Fibroblast of the aortic adventitia (primary cell): ENCODE measurements around the gene CCT2. TPM values are rescaled to one million over a fixed set of nuclear protein-coding genes. Genes with fewer than 3 reads are reported as not detected.
A peak's percentile ranks its signal among the peaks of the same experiment; 100 is the strongest.

ENCODE experiments used
- DNase-seq: peaks from one replicate; pipeline ENCODE4 v3.0.0-alpha.2; 2010; ENCODE audit warnings: low read depth
- H3K4me3 ChIP-seq: 2 replicates; pipeline ENCODE4 v1.5.1; 2011; ENCODE audit warnings: low read depth, mild to moderate bottlenecking, control low read depth, low read length, moderate library complexity
- CTCF ChIP-seq: IDR thresholded peaks from 2 replicates; pipeline ENCODE4 v1.5.1; 2011; ENCODE audit warnings: mild to moderate bottlenecking, low read length, control low read depth, inconsistent platforms; ENCODE audit not compliant: insufficient read depth
- total RNA-seq: library from RNA; depleted of rRNA; stranded (reverse); fragments of >200 nt; gene quantifications from 2 replicates; pipeline ENCODE4 v1.2.3, GENCODE V29; 2012; ENCODE audit warnings: low replicate concordance

The CCT2 gene
- total RNA-seq, 1 donor = 228 TPM

GRCh38 chr12:69569236-69569635, 16.0 kb upstream of the CCT2 start:
- no peak for TF ChIP-seq CTCF
- DNase-seq = peak; percentile 23
- H3K4me3 ChIP-seq = no peak overlapping the region

DNA sequence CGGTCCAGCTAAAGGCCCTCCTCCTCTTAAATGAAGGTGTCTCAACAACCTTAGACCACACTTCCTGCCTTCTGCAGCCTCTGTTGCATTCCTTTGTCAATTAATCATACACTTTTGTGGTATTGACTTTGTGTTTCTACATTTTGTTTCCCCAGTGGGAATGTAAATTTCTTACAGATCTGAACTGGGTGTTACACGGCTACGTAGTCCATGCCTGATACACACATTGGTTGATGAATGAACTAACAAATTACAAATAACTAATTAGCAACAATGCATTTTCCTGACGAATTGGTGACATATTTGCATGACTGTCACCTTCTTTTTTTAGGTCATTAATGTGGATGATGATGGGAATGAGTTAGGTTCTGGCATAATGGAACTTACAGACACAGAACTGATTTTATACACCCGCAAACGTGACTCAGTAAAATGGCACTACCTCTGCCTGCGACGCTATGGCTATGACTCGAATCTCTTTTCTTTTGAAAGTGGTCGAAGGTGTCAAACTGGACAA, 15.2 kb upstream of the CCT2 start:
- TF ChIP-seq CTCF = no peak
- no peak for DNase-seq
- no peak overlapping the region for H3K4me3 ChIP-seq

DNA sequence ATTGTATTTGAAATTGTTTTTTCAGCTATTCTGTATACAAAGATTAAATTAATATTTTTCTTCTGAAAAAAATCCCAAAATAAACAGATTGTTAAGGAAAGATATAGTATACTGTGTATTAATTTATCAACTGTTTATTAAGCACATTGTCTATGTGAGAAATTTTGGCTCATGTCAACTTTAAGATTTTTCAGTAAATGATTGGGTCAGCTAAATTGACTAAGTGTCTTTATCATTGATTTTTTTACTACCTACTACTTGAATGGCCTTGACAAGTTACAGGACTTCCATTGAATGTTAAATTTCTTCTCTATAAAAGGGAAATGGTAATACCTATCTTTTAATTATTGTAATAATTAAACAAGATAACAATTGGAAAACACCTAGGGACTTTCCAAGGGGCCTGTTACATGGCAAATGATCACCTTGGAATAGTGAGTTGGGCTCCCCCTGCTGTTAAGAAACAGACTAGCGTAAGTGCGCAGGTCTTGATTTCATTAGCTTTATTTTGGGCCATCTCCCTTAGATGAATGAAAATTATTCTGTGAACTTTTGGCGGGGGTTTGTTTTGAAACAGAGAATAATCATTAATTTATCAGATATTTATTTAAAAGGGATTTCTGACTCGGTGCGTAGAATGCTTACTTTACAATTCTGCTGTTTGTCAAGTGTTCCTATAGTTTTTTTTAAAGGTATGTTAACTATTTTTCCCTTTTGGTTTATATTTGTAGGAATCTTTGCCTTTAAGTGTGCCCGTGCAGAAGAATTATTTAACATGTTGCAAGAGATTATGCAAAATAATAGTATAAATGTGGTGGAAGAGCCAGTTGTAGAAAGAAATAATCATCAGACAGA, 14.5 kb upstream of the CCT2 start:
- H3K4me3 ChIP-seq = no peak overlapping the region
- peak; percentile 80 for TF ChIP-seq CTCF
- DNase-seq = peak; percentile 83

DNA sequence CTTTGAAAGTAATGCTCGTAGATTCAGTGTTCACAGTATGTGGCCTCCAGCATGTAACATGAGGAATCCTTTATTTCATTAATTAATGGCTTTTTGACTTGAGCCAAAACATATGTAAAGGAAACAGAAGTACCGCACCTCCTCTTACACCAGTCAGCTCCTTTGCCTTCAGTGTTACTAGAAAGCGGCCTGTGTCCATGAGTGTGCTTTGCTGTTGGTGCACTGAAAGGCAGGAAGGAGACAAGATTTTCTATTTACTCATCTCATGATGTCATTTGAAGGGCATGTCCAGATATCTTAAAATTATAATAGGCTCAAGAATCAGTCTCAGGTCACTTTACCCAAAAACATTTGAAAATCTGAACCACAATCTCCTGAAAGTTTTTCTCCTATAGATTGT, 9.9 kb upstream of the CCT2 start:
- no peak for TF ChIP-seq CTCF
- no peak overlapping the region for H3K4me3 ChIP-seq
- DNase-seq = no peak

GRCh38 chr12:69578283-69578682, 7.0 kb upstream of the CCT2 start:
- no peak overlapping the region for H3K4me3 ChIP-seq
- no peak for TF ChIP-seq CTCF
- no peak for DNase-seq

GRCh38 chr12:69579029-69579428, 6.2 kb upstream of the CCT2 start:
- H3K4me3 ChIP-seq = no peak overlapping the region
- no peak for DNase-seq
- no peak for TF ChIP-seq CTCF
